Heart left ventricle (tissue), 16 donors: Measurements from ENCODE around the gene CUZD1. TPM values are rescaled to one million over a fixed set of nuclear protein-coding genes. Genes with fewer than 3 reads are reported as not detected.

Source experiments
- ATAC-seq, 4 donors: fragments of 200-7000 bp; cut with Tn5 transposase; one replicate each; pipeline ENCODE4 v1.9.1; 2020 to 2022; ENCODE audit warnings: moderate library complexity in 4 of 4, mild to moderate bottlenecking in 3 of 4, moderate number of reproducible peaks in 1 of 4
- DNase-seq, 5 donors: peaks; one replicate each; pipeline ENCODE4 v3.0.0-alpha.2; 2020
- H3K27ac ChIP-seq, 12 donors: fragments of 200-600 bp; sonication (generic) in 4 of 12; one replicate each; pipeline versions ENCODE4 v1.5.0 to v1.8.0; 2016 to 2022; ENCODE audit warnings: mild to moderate bottlenecking in 2 of 12
- H3K27me3 ChIP-seq, 9 donors: fragments of 200-600 bp; sonication (generic) in 2 of 9; one replicate each; pipeline versions ENCODE4 v1.5.1 to v1.8.0; 2016 to 2022; ENCODE audit warnings: mild to moderate bottlenecking in 3 of 9
- H3K36me3 ChIP-seq, 9 donors: fragments of 200-600 bp; sonication (generic) in 2 of 9; one replicate each; pipeline versions ENCODE4 v1.5.0 to v1.8.0; 2018 to 2022; ENCODE audit warnings: mild to moderate bottlenecking in 2 of 9
- H3K4me1 ChIP-seq, 12 donors: fragments of 200-600 bp; sonication (generic) in 4 of 12; one replicate each; pipeline versions ENCODE4 v1.5.0 to v1.8.0; 2016 to 2022; ENCODE audit warnings: mild to moderate bottlenecking in 3 of 12
- H3K4me3 ChIP-seq, 12 donors: fragments of 200-600 bp; sonication (generic) in 4 of 12; one replicate each; pipeline versions ENCODE4 v1.5.0 to v1.8.0; 2017 to 2022; ENCODE audit warnings: mild to moderate bottlenecking in 9 of 12, moderate library complexity in 4 of 12
- H3K9me3 ChIP-seq, 12 donors: fragments of 200-600 bp; sonication (generic) in 4 of 12; one replicate each; pipeline versions ENCODE4 v1.5.0 to v1.8.0; 2016 to 2022; ENCODE audit warnings: mild to moderate bottlenecking in 1 of 12
- CTCF ChIP-seq, 12 donors: fragments of 200-600 bp; sonication (generic) in 4 of 12; IDR thresholded peaks; one replicate each; pipeline versions ENCODE4 v1.5.0 to v1.8.0; 2018 to 2022; ENCODE audit warnings: antibody characterized with exemption in 12 of 12, mild to moderate bottlenecking in 5 of 12
- POLR2A ChIP-seq, 2 donors: fragments of 450-650 bp; IDR thresholded peaks; one replicate each; pipeline ENCODE4 v1.6.1; 2017; ENCODE audit warnings: antibody characterized with exemption in 2 of 2, mild to moderate bottlenecking in 2 of 2, moderate library complexity in 2 of 2
- WGBS, 4 donors: extraction: QIAGEN DNeasy Blood & Tissue Kit in 2 of 4; methylation state at CpG; one replicate each; pipeline versions ENCODE4 v1.1.5 to v1.1.7; 2013 to 2018; 5-methylcytosine and 5-hydroxymethylcytosine counted together
- intact Hi-C, 10 donors: fragments of 100-400 bp; cut with DNase I; formaldehyde crosslinking; loops; one replicate each; pipeline versions ENCODE4 v1.11.1 to v1.14.2; 2022
- polyA plus RNA-seq, 2 donors: library from polyadenylated mRNA; stranded (reverse); fragments of 200-250 nt; gene quantifications; one replicate each; pipeline ENCODE4 v1.2.3, GENCODE V29; 2013
- total RNA-seq, 9 donors: library from RNA; depleted of rRNA in 2 of 9; stranded (reverse); fragments of >200 nt in 2 of 9; fragmentation: NEBNext Ultra II Directional in 3 of 9; extraction: Animal tissue kit (Norgen Biotek cat#: 25700) in 3 of 9; gene quantifications; one replicate each; pipeline versions ENCODE4 v1.1.0 to v1.2.4, GENCODE V29; 2016 to 2023
- donor health status: ischemic (EF 13 %, LVEDD 7.1; RV severe dilation, severe dysfunction).
- donor health status: healthy with polysubstance abuse.
- donor health status: DM: no; HTN: yes; CAD: no.
- donor health status: DM: no; HTN: no; CAD: no.
- donor health status: ischemic (EF 25% LVEDD 6.9; RV normal size, moderate dysfunction).
- donor health status: ischemic (EF 25% LVEDD 5.7; RV mildly dilated, moderate dysfunction).
- donor health status: healthy.
- donor health status: DM: yes; HTN: yes; CAD: no.
- donor health status: ischemic (EF 35%, LVEDD 5.7; RV mildly dilated, moderate dysfunction).
- donor health status: nonischemic (EF 11% LVEDD 7.7; RV severe dilation, severe dysfunction).
- donor health status: DM: yes; HTN: yes; CAD: no.
- donor health status: PGD.
- donor health status: ischemic (EF 29% LVEDD 5.4; RV normal size, mild dysfunction).
- donor health status: nonischemic (EF 23%, LVEDD 6.1; RV moderate dilation, normal function).

The CUZD1 gene
- total and polyA plus RNA-seq, 11 donors: 0.11 to 0.84 (median 0.17) TPM; not detected in 2

GRCh38 chr10:122856902-122857301 lies 11.2 kb upstream of the CUZD1 start:
- 75 to 92% (median 87%) methylated on average over 1 of the region's 1 CpG for WGBS, 4 donors
- Histone ChIP-seq H3K9me3 (peaks cover 0 to 14% (median 0%) of the 10 kb centered on the region in 12 donors), H3K27me3 (no peaks in the 10 kb centered on the region), H3K27ac (no peak overlapping the region), H3K4me1 (peaks cover 0 to 4% (median 0%) of the 10 kb centered on the region in 12 donors), H3K4me3 (no peak overlapping the region), H3K36me3 (peaks cover 0 to 23% (median 0%) of the 10 kb centered on the region in 9 donors)
- TF ChIP-seq POLR2A (IDR thresholded peaks at IDR 0.05): no peak
- intact Hi-C loops: no loop called here
- ATAC-seq (no peak), DNase-seq (no peak)

- Histone ChIP-seq H3K4me3 (no peak overlapping the region), H3K36me3 (peaks cover 0 to 23% (median 0%) of the 10 kb centered on the region in 9 donors), H3K9me3 (peaks cover 0 to 22% (median 0%) of the 10 kb centered on the region in 12 donors), H3K27ac (no peak overlapping the region), H3K27me3 (no peaks in the 10 kb centered on the region), H3K4me1 (no peaks in the 10 kb centered on the region)
- no peak for ATAC-seq
- 61 to 87% (median 75%) methylated on average over 3 of the region's 3 CpGs for WGBS, 4 donors
- TF ChIP-seq CTCF (IDR thresholded peaks at IDR 0.05): no peak
- TF ChIP-seq POLR2A (IDR thresholded peaks at IDR 0.05): no peak
- intact Hi-C loops: no loop called here
- DNase-seq: no peak
These were observed 10.1 kb upstream of the CUZD1 start for GRCh38 chr10:122855745-122856144.

GRCh38 chr10:122854648-122855047 lies 9.0 kb upstream of the CUZD1 start:
- intact Hi-C loops: no loop called here
- peaks cover 0 to 23% (median 0%) of the 10 kb centered on the region in 9 donors for H3K36me3 ChIP-seq
- no peak for DNase-seq
- H3K9me3 ChIP-seq: peaks cover 0 to 22% (median 0%) of the 10 kb centered on the region in 12 donors
- TF ChIP-seq CTCF (IDR thresholded peaks at IDR 0.05) (no peak), POLR2A (IDR thresholded peaks at IDR 0.05) (no peak)
- no peak overlapping the region for H3K27ac ChIP-seq
- H3K4me1 ChIP-seq: no peaks in the 10 kb centered on the region
- no peaks in the 10 kb centered on the region for H3K27me3 ChIP-seq
- no peak for ATAC-seq
- 72 to 85% (median 82%) methylated on average over 5 of the region's 5 CpGs for WGBS, 4 donors
- H3K4me3 ChIP-seq: no peak overlapping the region

GRCh38 chr10:122853665-122854313 lies 8.1 kb upstream of the CUZD1 start:
- no peak overlapping the region for H3K4me3 ChIP-seq
- H3K36me3 ChIP-seq: peaks cover 0 to 23% (median 0%) of the 10 kb centered on the region in 9 donors
- WGBS, 4 donors: 82 to 94% (median 89%) methylated on average over 1 of the region's 1 CpG
- no peak for DNase-seq
- intact Hi-C loops: no loop called here
- no peaks in the 10 kb centered on the region for H3K27me3 ChIP-seq
- H3K4me1 ChIP-seq: no peaks in the 10 kb centered on the region
- TF ChIP-seq CTCF (IDR thresholded peaks at IDR 0.05): no peak
- TF ChIP-seq POLR2A (IDR thresholded peaks at IDR 0.05): no peak
- H3K27ac ChIP-seq: no peak overlapping the region
- H3K9me3 ChIP-seq: peaks cover 0 to 22% (median 0%) of the 10 kb centered on the region in 12 donors
- ATAC-seq: no peak
